Measurements from ENCODE around the gene SLC36A1.

- no peak for TF ChIP-seq CTCF (IDR thresholded peaks at IDR 0.05)
- no peak for TF ChIP-seq POLR2AphosphoS5 (IDR thresholded peaks at IDR 0.05)
- TF ChIP-seq POLR2A (IDR thresholded peaks at IDR 0.05), result no peak
Measured at GRCh38 chr5:151405334-151406160, 41.9 kb upstream of the SLC36A1 start.
